ENCODE data around the gene LCE1F.

The LCE1F gene

DNA sequence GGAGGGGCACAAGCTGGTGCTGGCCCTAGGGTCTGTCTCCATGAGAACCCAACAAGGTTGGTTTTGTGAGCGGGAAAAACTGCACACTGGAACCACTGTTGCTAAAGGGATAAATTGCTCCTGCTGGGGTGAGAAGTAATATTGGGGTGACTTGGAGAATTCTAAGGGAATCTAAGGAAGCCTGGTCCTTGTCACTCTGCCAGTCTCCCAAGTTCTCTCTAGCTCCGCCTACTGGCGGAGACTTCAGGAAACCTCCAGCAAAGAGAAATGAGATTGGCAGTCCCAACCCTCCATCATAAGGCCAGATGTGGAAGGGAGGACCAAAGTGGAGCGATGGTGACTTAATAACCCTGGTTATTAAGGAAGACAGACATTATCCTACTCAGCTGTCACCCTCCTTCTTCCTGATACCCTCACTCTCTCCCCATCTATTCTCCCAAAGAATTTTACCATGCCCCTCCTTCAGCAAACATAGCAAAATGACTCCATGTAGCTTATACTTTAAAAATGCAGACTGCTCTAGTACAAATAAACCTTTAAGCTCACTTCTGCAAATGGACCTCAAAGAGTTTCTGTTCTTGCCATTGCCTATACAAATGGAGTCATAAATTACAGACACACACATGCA lies 2.7 kb downstream of the LCE1F start:
- Mint-ChIP-seq H3K9me3 (peaks cover 37% of the 10 kb centered on the region), H3K27ac (no peak overlapping the region), H3K27me3 (ENCODE audit: low read depth) (no peaks in the 10 kb centered on the region), H3K4me3 (no peak overlapping the region), H3K4me1 (no peaks in the 10 kb centered on the region), H3K36me3 (ENCODE audit: low read depth) (no peaks in the 10 kb centered on the region)
- TF ChIP-seq, protein P1, sequence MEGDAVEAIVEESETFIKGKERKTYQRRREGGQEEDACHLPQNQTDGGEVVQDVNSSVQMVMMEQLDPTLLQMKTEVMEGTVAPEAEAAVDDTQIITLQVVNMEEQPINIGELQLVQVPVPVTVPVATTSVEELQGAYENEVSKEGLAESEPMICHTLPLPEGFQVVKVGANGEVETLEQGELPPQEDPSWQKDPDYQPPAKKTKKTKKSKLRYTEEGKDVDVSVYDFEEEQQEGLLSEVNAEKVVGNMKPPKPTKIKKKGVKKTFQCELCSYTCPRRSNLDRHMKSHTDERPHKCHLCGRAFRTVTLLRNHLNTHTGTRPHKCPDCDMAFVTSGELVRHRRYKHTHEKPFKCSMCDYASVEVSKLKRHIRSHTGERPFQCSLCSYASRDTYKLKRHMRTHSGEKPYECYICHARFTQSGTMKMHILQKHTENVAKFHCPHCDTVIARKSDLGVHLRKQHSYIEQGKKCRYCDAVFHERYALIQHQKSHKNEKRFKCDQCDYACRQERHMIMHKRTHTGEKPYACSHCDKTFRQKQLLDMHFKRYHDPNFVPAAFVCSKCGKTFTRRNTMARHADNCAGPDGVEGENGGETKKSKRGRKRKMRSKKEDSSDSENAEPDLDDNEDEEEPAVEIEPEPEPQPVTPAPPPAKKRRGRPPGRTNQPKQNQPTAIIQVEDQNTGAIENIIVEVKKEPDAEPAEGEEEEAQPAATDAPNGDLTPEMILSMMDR (IDR thresholded peaks at IDR 0.05; ENCODE audit: unreplicated experiment in 3 of 3) = no peak

DNA sequence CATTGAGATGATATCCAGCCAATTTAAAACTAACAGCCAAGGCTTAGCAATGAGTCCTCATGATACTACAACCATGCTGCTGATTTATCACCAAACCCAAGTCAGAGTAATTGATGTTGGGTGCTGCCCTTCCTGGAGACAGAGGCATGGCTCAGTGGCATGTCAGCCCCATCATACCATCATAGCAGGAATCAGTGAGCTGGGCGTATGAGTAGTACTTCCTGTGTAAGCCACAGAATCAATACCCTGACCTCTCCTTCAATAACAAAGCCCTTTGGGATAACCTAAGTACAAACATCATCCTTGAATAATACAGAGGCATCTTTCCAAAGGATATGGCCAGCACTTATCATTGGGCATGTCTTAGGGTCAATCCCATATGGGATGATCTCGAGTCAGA lies 8.2 kb downstream of the LCE1F start:
- H3K4me3 Mint-ChIP-seq = no peak overlapping the region
- H3K27ac Mint-ChIP-seq = no peak overlapping the region
- peaks cover 24% of the 10 kb centered on the region for H3K9me3 Mint-ChIP-seq
- TF ChIP-seq, protein P1 (IDR thresholded peaks at IDR 0.05; ENCODE audit: unreplicated experiment in 3 of 3) = no peak
- H3K4me1 Mint-ChIP-seq = no peaks in the 10 kb centered on the region
- H3K27me3 Mint-ChIP-seq (ENCODE audit: low read depth) = no peaks in the 10 kb centered on the region
- H3K36me3 Mint-ChIP-seq (ENCODE audit: low read depth) = peaks cover 2% of the 10 kb centered on the region

DNA sequence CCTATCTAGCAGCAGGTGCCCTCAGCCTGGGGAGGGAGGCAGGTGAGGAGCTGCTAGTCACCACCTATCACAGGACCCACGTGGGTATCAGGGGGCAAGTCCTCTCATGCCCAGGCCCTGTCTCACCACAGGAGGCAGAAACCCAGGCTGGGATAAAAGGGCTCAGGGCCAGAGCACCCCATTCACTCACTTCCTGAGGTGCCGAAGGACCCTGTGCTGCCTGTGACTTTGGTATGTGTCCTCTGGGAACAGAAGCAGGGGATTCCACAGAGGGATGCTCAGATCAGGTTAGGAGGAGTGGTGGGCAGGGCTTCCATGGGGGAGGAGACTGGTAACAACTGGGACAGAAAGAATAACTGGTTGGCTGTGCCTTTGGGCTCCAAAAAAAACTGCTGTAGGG lies 11.1 kb downstream of the LCE1F start, which contains the start of gene LCE1E:
TSS of gene LCE1E (plus strand) at position 181 of the 400 bp plus-strand sequence. CDS start 1,043 bp downstream, outside the sequence.
- Mint-ChIP-seq H3K4me3 (no peak within 1 kb of the TSS), H3K27me3 (ENCODE audit: low read depth) (no peaks in the 10 kb centered on the region), H3K27ac (no peak within 1 kb of the TSS), H3K9me3 (peaks cover 19% of the 10 kb centered on the region), H3K36me3 (ENCODE audit: low read depth) (peaks cover 4% of the 10 kb centered on the region), H3K4me1 (no peaks in the 10 kb centered on the region)
- TF ChIP-seq, protein P1 (IDR thresholded peaks at IDR 0.05; ENCODE audit: unreplicated experiment in 3 of 3) = no peak

DNA sequence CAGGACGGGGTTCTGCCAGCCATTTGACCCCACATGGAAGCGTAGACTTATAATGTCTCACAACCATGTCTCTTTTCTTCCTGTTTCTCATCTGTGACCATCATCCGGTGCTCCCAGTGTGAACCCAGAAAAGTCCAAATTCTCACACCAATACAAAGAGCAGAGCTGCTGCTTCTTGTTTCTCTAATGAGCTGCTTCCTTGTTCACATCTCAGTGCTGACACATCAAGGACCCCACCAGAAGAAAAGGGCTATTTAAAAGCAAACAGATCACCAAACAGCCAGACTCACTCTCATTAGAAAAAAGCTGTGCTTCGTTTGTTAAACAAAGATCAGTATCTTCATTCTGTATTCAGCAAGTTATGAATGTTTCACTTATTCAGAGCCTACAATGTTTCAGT lies 20.7 kb downstream of the LCE1F start:
- Mint-ChIP-seq H3K4me1 (no peaks in the 10 kb centered on the region), H3K4me3 (no peak overlapping the region), H3K9me3 (peaks cover 12% of the 10 kb centered on the region), H3K27me3 (ENCODE audit: low read depth) (no peaks in the 10 kb centered on the region), H3K27ac (no peak overlapping the region), H3K36me3 (ENCODE audit: low read depth) (no peaks in the 10 kb centered on the region)
- TF ChIP-seq, protein P1 (IDR thresholded peaks at IDR 0.05; ENCODE audit: unreplicated experiment in 3 of 3) = no peak

DNA sequence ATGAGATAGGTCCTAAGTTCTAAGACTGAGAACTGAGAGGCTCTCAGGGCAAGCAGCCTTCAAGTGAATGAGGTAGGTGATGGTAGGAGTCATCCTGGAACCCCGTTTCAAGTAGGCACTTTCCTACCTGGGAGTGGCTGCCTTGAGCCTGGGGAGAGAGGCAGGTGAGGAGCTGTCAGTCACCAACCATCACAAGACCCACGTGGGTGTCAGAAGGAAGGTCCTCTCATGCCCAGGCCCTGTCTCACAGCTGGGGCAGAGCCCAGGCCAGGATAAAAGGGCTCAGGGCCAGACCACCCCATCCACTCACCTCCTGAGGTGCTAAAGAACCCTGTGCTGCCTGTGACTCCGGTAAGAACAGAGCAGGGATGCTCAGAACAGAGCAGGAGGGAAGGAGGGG lies 21.5 kb downstream of the LCE1F start, which contains the start of gene LCE1D:
TSS of gene LCE1D (plus strand) at position 301 of the 400 bp plus-strand sequence. CDS start 1,074 bp downstream, outside the sequence.
- Mint-ChIP-seq H3K4me3 (no peak within 1 kb of the TSS), H3K27me3 (ENCODE audit: low read depth) (no peaks in the 10 kb centered on the region), H3K27ac (no peak within 1 kb of the TSS), H3K36me3 (ENCODE audit: low read depth) (no peaks in the 10 kb centered on the region), H3K9me3 (peaks cover 18% of the 10 kb centered on the region), H3K4me1 (no peaks in the 10 kb centered on the region)
- TF ChIP-seq, protein P1 (IDR thresholded peaks at IDR 0.05; ENCODE audit: unreplicated experiment in 3 of 3) = no peak

DNA sequence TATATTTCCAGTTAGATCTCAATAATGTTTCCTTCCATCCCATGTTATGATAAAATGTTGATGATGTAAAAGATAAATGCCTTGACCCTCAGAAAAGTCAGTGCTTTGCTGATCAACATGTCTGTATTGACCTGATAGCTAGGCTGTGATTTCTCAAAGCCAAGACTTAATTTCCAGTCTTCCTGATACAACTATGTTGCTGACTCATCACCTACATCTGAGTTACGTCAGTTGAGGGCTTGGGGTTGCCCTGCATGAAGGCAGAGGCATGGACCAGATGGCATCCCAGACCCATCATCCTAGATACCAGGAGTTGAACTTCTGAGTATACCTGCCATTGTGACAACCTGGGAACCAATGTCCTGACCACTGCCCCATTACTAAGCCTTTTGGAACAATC lies 26.4 kb downstream of the LCE1F start:
- Mint-ChIP-seq H3K36me3 (ENCODE audit: low read depth) (no peaks in the 10 kb centered on the region), H3K27me3 (ENCODE audit: low read depth) (no peaks in the 10 kb centered on the region), H3K4me1 (no peaks in the 10 kb centered on the region), H3K4me3 (no peak overlapping the region), H3K9me3 (peaks cover 33% of the 10 kb centered on the region), H3K27ac (no peak overlapping the region)
- TF ChIP-seq, protein P1 (IDR thresholded peaks at IDR 0.05; ENCODE audit: unreplicated experiment in 3 of 3) = no peak
